ENCODE data around the gene RPS14. TPM values are rescaled to one million over a fixed set of nuclear protein-coding genes. Genes with fewer than 3 reads are reported as not detected.

RPS14 gene
- total RNA-seq, 1 donor from 2014 or later = 3,639 TPM

DNA sequence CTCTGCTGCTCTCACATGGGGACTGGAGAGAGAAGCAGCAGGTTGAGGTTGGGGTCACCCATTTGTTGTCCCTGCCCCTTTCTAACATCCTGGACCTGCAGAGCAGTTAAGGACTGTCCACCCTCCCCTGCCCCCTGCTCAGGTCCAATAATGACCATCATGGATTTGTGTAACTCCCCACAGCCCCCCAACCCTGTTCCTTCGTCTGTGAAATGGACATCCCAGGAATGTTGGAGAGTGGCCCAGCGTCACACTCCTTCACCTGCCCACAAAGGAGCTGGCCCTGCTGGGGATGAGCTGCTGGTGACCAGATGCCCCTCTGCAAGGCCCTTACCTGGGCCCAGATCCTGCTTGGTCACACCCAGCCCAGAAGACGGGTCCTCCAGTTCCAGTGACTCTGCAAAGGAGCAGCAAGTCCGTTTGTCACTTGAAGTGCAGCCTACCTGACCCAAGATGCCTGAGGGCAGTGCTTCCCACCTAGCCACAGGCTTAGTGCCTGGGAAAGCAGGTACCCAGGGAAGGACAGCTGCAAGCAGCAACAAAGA is 47.2 kb downstream of the RPS14 start:
- Mint-ChIP-seq H3K4me3 (no peak overlapping the region), H3K27ac (no peak overlapping the region), H3K9me3 (no peaks in the 10 kb centered on the region), H3K36me3 (peaks cover 20% of the 10 kb centered on the region), H3K4me1 (peaks cover 9% of the 10 kb centered on the region), H3K27me3 (ENCODE audit: insufficient read depth, low read depth) (peaks cover 9% of the 10 kb centered on the region)
- no peak overlapping the region for H3K9ac ChIP-seq
- no peaks in the 10 kb centered on the region for H3K36me3 ChIP-seq
- H2AFZ ChIP-seq (replicated peaks) = no peak overlapping the region
- no peaks in the 10 kb centered on the region for H3F3A ChIP-seq (ENCODE audit: low read depth)
- TF ChIP-seq, protein P1, sequence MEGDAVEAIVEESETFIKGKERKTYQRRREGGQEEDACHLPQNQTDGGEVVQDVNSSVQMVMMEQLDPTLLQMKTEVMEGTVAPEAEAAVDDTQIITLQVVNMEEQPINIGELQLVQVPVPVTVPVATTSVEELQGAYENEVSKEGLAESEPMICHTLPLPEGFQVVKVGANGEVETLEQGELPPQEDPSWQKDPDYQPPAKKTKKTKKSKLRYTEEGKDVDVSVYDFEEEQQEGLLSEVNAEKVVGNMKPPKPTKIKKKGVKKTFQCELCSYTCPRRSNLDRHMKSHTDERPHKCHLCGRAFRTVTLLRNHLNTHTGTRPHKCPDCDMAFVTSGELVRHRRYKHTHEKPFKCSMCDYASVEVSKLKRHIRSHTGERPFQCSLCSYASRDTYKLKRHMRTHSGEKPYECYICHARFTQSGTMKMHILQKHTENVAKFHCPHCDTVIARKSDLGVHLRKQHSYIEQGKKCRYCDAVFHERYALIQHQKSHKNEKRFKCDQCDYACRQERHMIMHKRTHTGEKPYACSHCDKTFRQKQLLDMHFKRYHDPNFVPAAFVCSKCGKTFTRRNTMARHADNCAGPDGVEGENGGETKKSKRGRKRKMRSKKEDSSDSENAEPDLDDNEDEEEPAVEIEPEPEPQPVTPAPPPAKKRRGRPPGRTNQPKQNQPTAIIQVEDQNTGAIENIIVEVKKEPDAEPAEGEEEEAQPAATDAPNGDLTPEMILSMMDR (IDR thresholded peaks at IDR 0.05) = no peak
- TF ChIP-seq EZH2phosphoT487 (IDR thresholded peaks at IDR 0.05) (no peak), EZH2 (IDR thresholded peaks at IDR 0.05) (no peak)
- H3K4me1 ChIP-seq = no peaks in the 10 kb centered on the region
- no peak overlapping the region for H3K4me2 ChIP-seq
- no peak for DNase-seq (ENCODE audit: low spot score)
- H3K27ac ChIP-seq = no peak overlapping the region
- no peaks in the 10 kb centered on the region for H3K79me2 ChIP-seq (ENCODE audit: low read depth)
- H3K4me3 ChIP-seq = no peak overlapping the region
- H3K27me3 ChIP-seq = no peaks in the 10 kb centered on the region
- H3K9me3 ChIP-seq (ENCODE audit: low read depth) = no peaks in the 10 kb centered on the region
- no peaks in the 10 kb centered on the region for H4K20me1 ChIP-seq (ENCODE audit: low read depth)

DNA sequence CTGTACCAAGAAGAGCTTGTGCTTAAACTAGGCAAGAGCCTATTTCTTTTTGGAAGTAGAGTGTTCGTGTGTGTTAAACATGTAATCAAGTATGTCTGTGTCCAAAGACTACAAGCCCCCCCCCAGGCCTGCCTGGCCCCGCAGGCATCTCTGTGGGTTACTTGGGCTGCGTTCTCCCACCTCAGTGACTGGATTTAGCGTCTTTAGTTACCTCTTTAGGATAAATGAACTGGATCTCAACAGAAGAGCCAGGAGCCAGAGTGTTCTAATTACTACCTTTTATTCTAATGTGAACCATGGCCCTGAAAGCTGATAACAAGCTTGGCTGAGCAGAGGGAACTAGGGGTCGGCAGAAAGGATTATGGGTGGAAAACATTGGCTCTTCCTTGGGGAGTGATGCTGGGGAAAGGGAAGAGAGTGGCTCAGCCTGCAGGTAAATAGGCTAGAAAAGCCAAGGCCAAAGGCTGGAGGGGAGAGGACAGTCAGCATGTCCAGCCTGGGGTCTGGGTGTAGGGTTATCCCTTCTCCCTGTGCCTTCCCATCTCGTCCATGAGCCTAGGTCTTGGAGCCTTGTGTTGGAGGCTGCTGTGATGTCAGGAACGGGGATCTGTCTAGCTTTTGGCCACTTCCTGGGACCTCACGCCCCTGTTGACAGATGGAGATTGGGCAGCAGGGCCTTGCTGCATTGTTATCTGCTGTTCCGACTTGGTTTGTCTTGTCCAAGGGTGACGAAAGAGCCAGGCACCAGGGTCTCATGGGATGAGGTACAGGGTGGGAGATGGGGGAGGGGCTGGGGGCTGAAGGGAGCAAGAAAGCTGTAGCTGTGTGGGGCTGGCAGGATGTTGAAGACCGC is 47.9 kb downstream of the RPS14 start:
- DNase-seq (ENCODE audit: low spot score) = no peak

DNA sequence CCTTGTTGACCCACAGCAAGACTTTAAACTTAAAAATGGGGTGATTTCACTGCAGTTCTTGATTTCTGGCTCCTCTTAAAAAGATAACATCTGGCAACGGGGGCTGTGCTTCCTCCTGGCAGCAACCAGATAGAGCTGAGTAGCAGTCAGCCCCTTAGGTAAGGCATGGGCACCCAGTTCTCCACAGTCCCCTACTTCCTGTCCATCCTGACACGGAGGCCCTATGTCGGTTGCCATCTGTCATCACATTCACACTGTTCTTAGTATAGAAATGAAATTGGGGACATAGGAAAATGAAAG is 48.5 kb downstream of the RPS14 start:
- no peak overlapping the region for H2AFZ ChIP-seq (replicated peaks)
- no peaks in the 10 kb centered on the region for H3K9me3 ChIP-seq (ENCODE audit: low read depth)
- no peaks in the 10 kb centered on the region for H3K27me3 ChIP-seq
- peaks cover 26% of the 10 kb centered on the region for H3K36me3 Mint-ChIP-seq
- no peaks in the 10 kb centered on the region for H3K9me3 Mint-ChIP-seq
- H3K27me3 Mint-ChIP-seq (ENCODE audit: insufficient read depth, low read depth) = peaks cover 5% of the 10 kb centered on the region
- TF ChIP-seq EZH2 (IDR thresholded peaks at IDR 0.05) (no peak), EZH2phosphoT487 (IDR thresholded peaks at IDR 0.05) (no peak)
- TF ChIP-seq, protein P1 (IDR thresholded peaks at IDR 0.05) = no peak
- H3K79me2 ChIP-seq (ENCODE audit: low read depth) = no peaks in the 10 kb centered on the region
- DNase-seq (ENCODE audit: low spot score) = no peak
- no peak overlapping the region for H3K4me3 Mint-ChIP-seq
- H3K27ac ChIP-seq = peak overlapping the region; percentile 29
- H3F3A ChIP-seq (ENCODE audit: low read depth) = no peaks in the 10 kb centered on the region
- peaks cover 9% of the 10 kb centered on the region for H3K4me1 Mint-ChIP-seq
- no peaks in the 10 kb centered on the region for H3K4me1 ChIP-seq
- H3K4me3 ChIP-seq = no peak overlapping the region
- no peaks in the 10 kb centered on the region for H3K36me3 ChIP-seq
- no peak overlapping the region for H3K9ac ChIP-seq
- no peak overlapping the region for H3K4me2 ChIP-seq
- H3K27ac Mint-ChIP-seq = no peak overlapping the region
- H4K20me1 ChIP-seq (ENCODE audit: low read depth) = no peaks in the 10 kb centered on the region

More for the DNA sequence above, 47.9 kb downstream of the RPS14 start:
- H3K9me3 Mint-ChIP-seq = no peaks in the 10 kb centered on the region
- H3K36me3 Mint-ChIP-seq = peaks cover 21% of the 10 kb centered on the region
- peak overlapping the region; percentile 29 for H3K27ac ChIP-seq
- H3K27me3 Mint-ChIP-seq (ENCODE audit: insufficient read depth, low read depth) = peaks cover 6% of the 10 kb centered on the region
- no peak overlapping the region for H2AFZ ChIP-seq (replicated peaks)
- H3F3A ChIP-seq (ENCODE audit: low read depth) = no peaks in the 10 kb centered on the region
- H3K4me1 ChIP-seq = no peaks in the 10 kb centered on the region
- H3K27ac Mint-ChIP-seq = no peak overlapping the region
- H3K9me3 ChIP-seq (ENCODE audit: low read depth) = no peaks in the 10 kb centered on the region
- peak overlapping the region; percentile 41 for H3K4me3 Mint-ChIP-seq
- TF ChIP-seq EZH2phosphoT487 (IDR thresholded peaks at IDR 0.05) (no peak), EZH2 (IDR thresholded peaks at IDR 0.05) (no peak)
- TF ChIP-seq, protein P1 (IDR thresholded peaks at IDR 0.05) = no peak
- H3K9ac ChIP-seq = no peak overlapping the region
- H3K4me1 Mint-ChIP-seq = peaks cover 9% of the 10 kb centered on the region
- no peak overlapping the region for H3K4me3 ChIP-seq
- no peaks in the 10 kb centered on the region for H3K36me3 ChIP-seq
- no peaks in the 10 kb centered on the region for H3K79me2 ChIP-seq (ENCODE audit: low read depth)
- no peak overlapping the region for H3K4me2 ChIP-seq
- H4K20me1 ChIP-seq (ENCODE audit: low read depth) = no peaks in the 10 kb centered on the region
- H3K27me3 ChIP-seq = no peaks in the 10 kb centered on the region
